D721Med (cell line): ENCODE data around the gene TOB1.
"Not testable (repeated sequence)": the region's sequence is repeated elsewhere in the genome, so short reads cannot be mapped to it uniquely, and the experiment has no call there.

ENCODE experiments used
- DNase-seq: peaks from one replicate; pipeline ENCODE4 v3.0.0; 2011; ENCODE audit warnings: low spot score; ENCODE audit not compliant: insufficient read length
- FAIRE-seq: peaks from 2 replicates; lab custom pipeline; 2011; peaks lifted over from hg19 to GRCh38; lab: Jason Lieb, UNC
- CTCF ChIP-seq: IDR thresholded peaks from 2 replicates; pipeline ENCODE4 v1.5.1; 2012; ENCODE audit warnings: mild to moderate bottlenecking, control low read depth; ENCODE audit not compliant: insufficient read depth; ENCODE audit errors: missing control alignments

TOB1 gene

GRCh38 chr17:50903604-50904517 is 37.7 kb upstream of the TOB1 start:
- DNase-seq: no peak
- FAIRE-seq: no peak
- TF ChIP-seq CTCF: no peak

- DNase-seq (no peak), FAIRE-seq (no peak)
- no peak for TF ChIP-seq CTCF
Observed at GRCh38 chr17:50902372-50903353, 36.5 kb upstream of the TOB1 start.

- FAIRE-seq: no peak
- TF ChIP-seq CTCF: no peak
- DNase-seq: no peak
Observed at GRCh38 chr17:50900383-50900892, 34.3 kb upstream of the TOB1 start.

- DNase-seq (no peak), FAIRE-seq (no peak)
- no peak for TF ChIP-seq CTCF
Observed at GRCh38 chr17:50899559-50900319, 33.6 kb upstream of the TOB1 start.

DNA sequence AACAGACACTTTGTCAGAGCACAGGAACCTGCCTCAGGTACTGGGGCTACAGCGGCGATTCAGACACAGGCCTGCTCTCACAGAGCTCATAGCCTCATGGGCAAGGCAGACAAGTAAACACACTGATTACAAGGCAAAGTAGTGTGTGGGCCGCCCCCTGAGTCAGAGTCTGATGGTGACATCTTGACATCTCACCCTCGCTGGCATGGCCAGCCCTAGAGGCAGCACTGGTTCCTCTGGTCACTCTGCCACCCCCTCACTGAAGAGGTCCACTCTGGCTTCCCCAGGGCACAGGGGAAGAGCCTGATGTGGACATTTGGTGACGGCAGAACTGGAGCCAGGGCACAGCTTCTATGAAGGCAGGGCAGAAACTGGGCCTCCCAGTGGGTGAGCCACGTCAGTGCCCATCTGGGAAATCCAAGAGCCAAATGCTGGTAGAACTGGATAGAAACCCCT is 32.9 kb upstream of the TOB1 start:
- no peak for FAIRE-seq
- TF ChIP-seq CTCF: no peak

GRCh38 chr17:50898369-50899004 is 32.3 kb upstream of the TOB1 start:
- FAIRE-seq (no peak), DNase-seq (no peak)
- TF ChIP-seq CTCF: no peak

More for the DNA sequence above, 32.9 kb upstream of the TOB1 start:
- DNase-seq: no peak

GRCh38 chr17:50894513-50894912 is 28.4 kb upstream of the TOB1 start:
- not testable (repeated sequence) for FAIRE-seq, DNase-seq
